ENCODE results near the gene BTNL8. TPM values are rescaled to one million over a fixed set of nuclear protein-coding genes. Genes with fewer than 3 reads are reported as not detected.

Gene BTNL8
- total and polyA plus RNA-seq, 2 of the 13 experiments (the other 11 are each of a cell fraction or from before 2014, with no cell fraction given), result not detected

GRCh38 chr5:180969406-180969805, 70.4 kb downstream of the BTNL8 start (continued):
- TF ChIP-seq ZNF513 (CRISPR knock-in tag; conservative IDR thresholded peaks at IDR 0.05), result no peak

GRCh38 chr5:180970336-180970735, 71.4 kb downstream of the BTNL8 start:
- in situ Hi-C loops (cut with HindIII; ENCODE audit: extremely low pct_ligation_motif_present, low pct_unique_long_range_greater_than_20kb), result no loop called here
- Histone ChIP-seq H3K27me3 (ENCODE audit: control insufficient read depth in 1 of 2, insufficient read depth in 2 of 2, low read length in 2 of 2) (no peaks in the 10 kb centered on the region; a peak in 2 of 5 replicates), H3K4me3 (replicated peaks in 1 of 3; ENCODE audit: insufficient read depth in 1 of 3, low read depth in 2 of 3, low read length in 3 of 3) (no peak overlapping the region), H3K36me3 (replicated peaks in 1 of 2; ENCODE audit: control insufficient read depth in 1 of 2, insufficient read depth in 2 of 2, low read length in 2 of 2) (no peaks in the 10 kb centered on the region), H3K9me3 (ENCODE audit: low read length) (no peaks in the 10 kb centered on the region), H3K27ac (ENCODE audit: extremely low read length, insufficient read depth, low read length) (no peak overlapping the region), H3K79me2 (ENCODE audit: insufficient read depth, low read length) (no peaks in the 10 kb centered on the region), H3K4me2 (ENCODE audit: low read depth, low read length) (no peak overlapping the region), H3K9ac (ENCODE audit: insufficient read depth, low read depth, low read length) (no peak overlapping the region), H3K4me1 (ENCODE audit: insufficient read depth, low read length) (no peaks in the 10 kb centered on the region), H2AFZ (ENCODE audit: low read length) (no peak overlapping the region), H4K20me1 (ENCODE audit: insufficient read depth, low read length) (no peaks in the 10 kb centered on the region)
- ChIA-PET POLR2A (no interaction called here), CTCF (ENCODE audit: low intra/inter-chr PET ratio, low total read pairs) (no interaction called here)
- no TSS peak for BruUV-seq (replicated peaks)
- DNase-seq (ENCODE audit: low spot score) (no peak), FAIRE-seq (no peak), ATAC-seq (no peak)
- intact Hi-C loops (cut with micrococcal nuclease; ENCODE audit: unreplicated experiment), result no loop called here
- WGBS (ENCODE audit: low lambda C conversion rate), result 82% methylated on average over 2 of the region's 31 CpGs
- TF ChIP-seq ZNF891 (CRISPR knock-in tag; IDR thresholded peaks at IDR 0.05) (no peak), YEATS4 (CRISPR knock-in tag; IDR thresholded peaks at IDR 0.05; ENCODE audit: borderline replicate concordance) (no peak), ZNF446 (CRISPR knock-in tag; IDR thresholded peaks at IDR 0.05) (no peak), E2F5 (CRISPR knock-in tag; conservative IDR thresholded peaks at IDR 0.05) (no peak), SMAD9 (CRISPR knock-in tag; IDR thresholded peaks at IDR 0.05) (no peak), ZBTB2 (CRISPR knock-in tag; IDR thresholded peaks at IDR 0.05; ENCODE audit: low read depth) (no peak), MAFF (IDR thresholded peaks at IDR 0.05; ENCODE audit: low read depth, low read length) (no peak), PREB (CRISPR knock-in tag; IDR thresholded peaks at IDR 0.05) (no peak), RNF219 (CRISPR knock-in tag; IDR thresholded peaks at IDR 0.05) (no peak), ZNF547 (CRISPR knock-in tag; IDR thresholded peaks at IDR 0.05) (no peak), CENPBD1 (CRISPR knock-in tag; IDR thresholded peaks at IDR 0.05; ENCODE audit: borderline replicate concordance, low read depth) (no peak)

Measured in HepG2 (cell line).